Ishikawa (cell line): ENCODE data around the gene TMEM132E.

Experiments
- CEBPB ChIP-seq: IDR thresholded peaks from 2 replicates; pipeline ENCODE4 v1.6.1; 2012
- CREB1 ChIP-seq: IDR thresholded peaks from 2 replicates; pipeline ENCODE4 v1.6.1; 2012; ENCODE audit warnings: low read depth
- EGR1 ChIP-seq: IDR thresholded peaks from 2 replicates; pipeline ENCODE4 v1.6.1; 2012
- EP300 ChIP-seq: IDR thresholded peaks from 2 replicates; pipeline ENCODE4 v1.6.1; 2012; ENCODE audit warnings: borderline replicate concordance
- FOXM1 ChIP-seq: IDR thresholded peaks from 2 replicates; pipeline ENCODE4 v1.6.1; 2012; ENCODE audit warnings: low read depth, borderline replicate concordance
- NFIC ChIP-seq: IDR thresholded peaks from 2 replicates; pipeline ENCODE4 v1.6.1; 2012
- RAD21 ChIP-seq: IDR thresholded peaks from 2 replicates; pipeline ENCODE4 v1.6.1; 2012; ENCODE audit warnings: low read depth
- REST ChIP-seq: IDR thresholded peaks from 2 replicates; pipeline ENCODE4 v1.6.1; 2012; ENCODE audit warnings: low read depth, mild to moderate bottlenecking
- TAF1 ChIP-seq: IDR thresholded peaks from 2 replicates; pipeline ENCODE4 v1.6.1; 2012; ENCODE audit warnings: low read depth, mild to moderate bottlenecking
- TCF12 ChIP-seq: IDR thresholded peaks from 2 replicates; pipeline ENCODE4 v1.6.1; 2012; ENCODE audit warnings: low read depth
- TEAD4 ChIP-seq: IDR thresholded peaks from 2 replicates; pipeline ENCODE4 v1.6.1; 2012
- USF1 ChIP-seq: IDR thresholded peaks from 2 replicates; pipeline ENCODE4 v1.6.1; 2012
- YY1 ChIP-seq: IDR thresholded peaks from 2 replicates; pipeline ENCODE4 v1.6.1; 2012; ENCODE audit warnings: low read depth
- ZBTB7A ChIP-seq: IDR thresholded peaks from 2 replicates; pipeline ENCODE4 v1.6.1; 2012; ENCODE audit warnings: low read depth
- TF ChIP-seq, protein P1 (sequence below): IDR thresholded peaks from 2 replicates; pipeline ENCODE4 v1.6.1; 2012

TMEM132E gene

GRCh38 chr17:34675605-34676004, 96.2 kb downstream of the TMEM132E start:
- TF ChIP-seq USF1 (no peak), EP300 (no peak), TEAD4 (no peak), CEBPB (no peak), TCF12 (no peak), CREB1 (no peak), YY1 (no peak), ZBTB7A (no peak), REST (no peak), EGR1 (no peak), TAF1 (no peak), RAD21 (no peak), NFIC (no peak), FOXM1 (no peak)
- TF ChIP-seq, protein P1, sequence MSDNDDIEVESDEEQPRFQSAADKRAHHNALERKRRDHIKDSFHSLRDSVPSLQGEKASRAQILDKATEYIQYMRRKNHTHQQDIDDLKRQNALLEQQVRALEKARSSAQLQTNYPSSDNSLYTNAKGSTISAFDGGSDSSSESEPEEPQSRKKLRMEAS = no peak

DNA sequence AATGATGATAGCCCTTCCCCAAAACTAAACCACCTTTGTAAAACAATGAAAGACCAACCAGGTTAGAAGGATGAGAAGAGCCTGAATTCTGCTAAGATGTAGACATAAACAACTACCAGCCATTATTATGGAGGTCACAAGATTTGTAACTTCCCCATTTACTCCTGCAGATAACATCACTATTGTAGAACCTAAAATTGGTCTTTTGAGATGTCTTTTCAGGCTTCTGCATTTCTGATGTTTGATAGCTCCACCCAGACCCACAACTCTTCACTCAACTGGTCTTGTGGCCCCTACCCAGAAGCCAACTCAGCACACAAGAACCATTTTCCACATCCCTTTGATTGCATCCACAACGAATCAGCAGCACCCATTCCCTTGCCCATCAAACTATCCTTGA, 100.8 kb downstream of the TMEM132E start:
- no peak for TF ChIP-seq REST
- TF ChIP-seq EGR1 = no peak
- TF ChIP-seq ZBTB7A = no peak
- no peak for TF ChIP-seq YY1
- TF ChIP-seq CEBPB = no peak
- TF ChIP-seq TEAD4 = no peak
- no peak for TF ChIP-seq FOXM1
- no peak for TF ChIP-seq TCF12
- TF ChIP-seq TAF1 = no peak
- TF ChIP-seq USF1 = no peak
- TF ChIP-seq NFIC = no peak
- TF ChIP-seq, protein P1 = no peak
- no peak for TF ChIP-seq RAD21
- TF ChIP-seq EP300 = no peak
- no peak for TF ChIP-seq CREB1

- TF ChIP-seq CEBPB (no peak), ZBTB7A (no peak), USF1 (no peak), TEAD4 (no peak), REST (no peak), RAD21 (no peak), CREB1 (no peak), NFIC (no peak), EGR1 (no peak), EP300 (no peak), TCF12 (no peak), TAF1 (no peak), YY1 (no peak), FOXM1 (no peak)
- TF ChIP-seq, protein P1 = no peak
Measured at GRCh38 chr17:34682305-34682704, 102.9 kb downstream of the TMEM132E start.

GRCh38 chr17:34683390-34683789, 104.0 kb downstream of the TMEM132E start:
- TF ChIP-seq REST = no peak
- no peak for TF ChIP-seq CREB1
- no peak for TF ChIP-seq TEAD4
- TF ChIP-seq ZBTB7A = no peak
- no peak for TF ChIP-seq YY1
- TF ChIP-seq FOXM1 = no peak
